ENCODE data around the gene ZFR.
"Not testable (repeated sequence)": the region's sequence is repeated elsewhere in the genome, so short reads cannot be mapped to it uniquely, and the experiment has no call there.

Gene ZFR

DNA sequence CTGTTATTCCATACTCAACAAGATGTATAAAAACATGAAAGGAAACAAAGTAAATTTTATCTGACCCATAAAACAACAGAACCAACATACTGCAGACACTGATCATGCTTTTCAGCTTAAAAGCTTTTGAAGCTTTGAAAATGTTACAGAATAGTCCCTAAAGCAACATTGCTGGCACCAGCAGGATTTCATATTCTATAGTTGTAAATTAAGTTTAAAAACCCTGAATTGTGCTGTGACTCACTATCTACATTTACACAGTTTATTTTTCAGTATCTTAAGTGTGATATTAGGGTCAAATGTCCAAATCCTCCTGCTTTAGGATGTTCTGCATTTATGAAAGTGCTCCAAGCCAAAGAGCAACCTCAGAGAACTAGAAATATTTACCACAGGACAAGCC, 59.9 kb downstream of the ZFR start:
- no peaks in the 10 kb centered on the region for H3K4me1 ChIP-seq
- peaks cover 69% of the 10 kb centered on the region for H3K36me3 ChIP-seq (replicated peaks)
- in situ Hi-C loops (cut with MboI; ENCODE audit: low sequenced_read_pairs): no loop called here
- H3K4me3 ChIP-seq: no peak overlapping the region
- H3K9me3 ChIP-seq: no peaks in the 10 kb centered on the region
- no peaks in the 10 kb centered on the region for H3K27me3 ChIP-seq (ENCODE audit: low read depth)
- no peak for DNase-seq (ENCODE audit: low spot score in 2 of 2)

DNA sequence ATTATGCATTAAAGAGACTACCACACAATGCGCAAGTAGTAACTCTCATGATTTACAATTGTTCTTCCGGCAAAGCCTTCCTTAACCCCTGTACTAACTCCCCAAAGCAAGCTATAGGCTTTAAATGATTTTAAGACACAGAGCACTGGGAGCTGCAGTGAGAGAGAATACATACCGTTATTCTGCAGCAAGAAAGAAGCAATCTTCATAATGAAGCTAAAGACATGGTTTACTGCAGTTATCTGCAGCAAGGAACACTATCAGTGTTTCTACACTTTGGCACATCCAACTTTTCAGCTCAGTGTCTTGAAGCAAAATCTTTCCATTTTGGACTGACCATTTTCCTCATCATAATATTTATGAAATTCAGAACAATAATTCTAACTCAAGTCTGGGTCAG, 61.0 kb downstream of the ZFR start:
- no peaks in the 10 kb centered on the region for H3K9me3 ChIP-seq
- peaks cover 68% of the 10 kb centered on the region for H3K36me3 ChIP-seq (replicated peaks)
- no peaks in the 10 kb centered on the region for H3K27me3 ChIP-seq (ENCODE audit: low read depth)
- no peak overlapping the region for H3K4me3 ChIP-seq
- DNase-seq (ENCODE audit: low spot score in 2 of 2): no peak
- in situ Hi-C loops (cut with MboI; ENCODE audit: low sequenced_read_pairs): no loop called here
- H3K4me1 ChIP-seq: no peaks in the 10 kb centered on the region

GRCh38 chr5:32383065-32383464, 61.5 kb downstream of the ZFR start:
- no peak for DNase-seq (ENCODE audit: low spot score in 2 of 2)
- no peaks in the 10 kb centered on the region for H3K4me1 ChIP-seq
- no peaks in the 10 kb centered on the region for H3K27me3 ChIP-seq (ENCODE audit: low read depth)
- in situ Hi-C loops (cut with MboI; ENCODE audit: low sequenced_read_pairs): no loop called here
- peaks cover 66% of the 10 kb centered on the region for H3K36me3 ChIP-seq (replicated peaks)
- H3K9me3 ChIP-seq: no peaks in the 10 kb centered on the region
- no peak overlapping the region for H3K4me3 ChIP-seq

DNA sequence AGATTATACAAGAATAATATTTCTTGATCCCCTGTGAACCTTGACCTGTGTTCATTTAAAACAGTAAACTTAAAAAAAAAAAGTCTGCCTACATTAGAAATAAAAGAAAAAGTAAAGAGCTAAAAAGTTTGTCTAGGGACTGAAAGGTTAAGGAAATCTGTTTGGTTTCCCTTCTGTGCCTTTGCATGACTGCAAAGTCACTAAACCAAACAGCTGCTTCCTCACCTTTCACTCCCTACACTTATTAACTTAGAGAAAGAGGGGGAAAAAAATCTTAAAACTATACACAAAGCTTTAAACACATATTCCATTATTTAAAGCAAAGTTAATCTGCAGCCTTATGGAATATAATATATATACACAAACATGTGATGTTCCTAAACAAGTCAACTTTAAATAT, 65.1 kb downstream of the ZFR start:
- Histone ChIP-seq H3K4me1 (no peaks in the 10 kb centered on the region), H3K27me3 (ENCODE audit: low read depth) (no peaks in the 10 kb centered on the region), H3K4me3 (no peak overlapping the region), H3K9me3 (no peaks in the 10 kb centered on the region), H3K36me3 (replicated peaks) (peaks cover 47% of the 10 kb centered on the region)
- DNase-seq (ENCODE audit: low spot score in 2 of 2): no peak
- in situ Hi-C loops (cut with MboI; ENCODE audit: low sequenced_read_pairs): no loop called here

- H3K4me1 ChIP-seq: no peaks in the 10 kb centered on the region
- peaks cover 42% of the 10 kb centered on the region for H3K36me3 ChIP-seq (replicated peaks)
- H3K4me3 ChIP-seq: no peak overlapping the region
- H3K9me3 ChIP-seq: no peaks in the 10 kb centered on the region
- in situ Hi-C loops (cut with MboI; ENCODE audit: low sequenced_read_pairs): no loop called here
- no peaks in the 10 kb centered on the region for H3K27me3 ChIP-seq (ENCODE audit: low read depth)
- DNase-seq (ENCODE audit: low spot score in 2 of 2): no peak
Measured at GRCh38 chr5:32378966-32379365, 65.6 kb downstream of the ZFR start.

GRCh38 chr5:32369542-32370155, 74.9 kb downstream of the ZFR start:
- Histone ChIP-seq H3K4me3 (no peak overlapping the region), H3K36me3 (replicated peaks) (peaks cover 22% of the 10 kb centered on the region), H3K9me3 (no peaks in the 10 kb centered on the region), H3K4me1 (0 out of 2 replicates have a peak, but pooled peaks cover 2% of the 10 kb centered on the region), H3K27me3 (ENCODE audit: low read depth) (no peaks in the 10 kb centered on the region)
- in situ Hi-C loops (cut with MboI; ENCODE audit: low sequenced_read_pairs): no loop called here
- no peak for DNase-seq (ENCODE audit: low spot score in 2 of 2)

DNA sequence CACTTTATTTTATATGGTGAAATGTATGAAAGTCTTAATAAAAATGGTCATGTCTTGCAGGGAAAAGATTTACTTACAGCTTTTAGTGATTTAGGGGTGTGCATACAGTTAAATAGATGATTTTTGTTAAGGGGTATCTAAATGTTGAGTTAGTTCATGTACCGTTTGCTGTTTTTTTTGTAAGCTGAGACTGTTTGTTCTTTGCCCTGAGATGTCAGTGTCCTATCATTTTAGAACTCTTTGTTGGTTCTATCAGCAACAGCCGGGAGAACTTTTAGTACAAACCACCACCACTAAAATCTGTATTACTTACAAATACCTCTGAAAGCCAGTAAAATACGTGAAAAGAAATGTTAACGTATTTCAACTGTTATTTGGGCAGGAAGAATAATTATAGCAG, 75.5 kb downstream of the ZFR start:
- H3K27me3 ChIP-seq (ENCODE audit: low read depth): no peaks in the 10 kb centered on the region
- no peak overlapping the region for H3K4me3 ChIP-seq
- DNase-seq (ENCODE audit: low spot score in 2 of 2): no peak
- H3K4me1 ChIP-seq: 0 out of 2 replicates have a peak, but pooled peaks cover 2% of the 10 kb centered on the region
- H3K36me3 ChIP-seq (replicated peaks): peaks cover 23% of the 10 kb centered on the region
- H3K9me3 ChIP-seq: no peaks in the 10 kb centered on the region
- in situ Hi-C loops (cut with MboI; ENCODE audit: low sequenced_read_pairs): no loop called here

DNA sequence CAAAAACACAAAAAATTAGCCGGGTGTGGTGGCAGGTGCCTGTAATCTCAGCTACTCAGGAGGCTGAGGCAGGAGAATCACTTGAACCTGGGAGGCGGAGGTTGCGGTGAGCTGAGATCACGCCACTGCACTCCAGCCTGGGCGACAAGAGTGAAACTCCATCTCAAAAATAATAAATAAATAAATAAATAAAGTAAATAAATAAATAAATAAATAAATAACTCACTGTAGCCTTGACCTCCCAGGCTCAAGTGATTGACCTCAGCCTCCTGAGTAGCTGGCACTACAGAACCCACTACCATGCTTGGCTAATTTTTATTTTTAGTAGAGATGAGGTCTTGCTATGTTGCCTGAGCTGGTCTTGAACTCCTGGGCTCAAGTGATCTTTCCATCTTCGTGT, 77.3 kb downstream of the ZFR start:
- H3K36me3 ChIP-seq (replicated peaks): peaks cover 37% of the 10 kb centered on the region
- H3K9me3 ChIP-seq; H3K4me3 ChIP-seq; in situ Hi-C loops (cut with MboI; ENCODE audit: low sequenced_read_pairs); DNase-seq (ENCODE audit: low spot score in 2 of 2); H3K27me3 ChIP-seq (ENCODE audit: low read depth); H3K4me1 ChIP-seq: not testable (repeated sequence)

GRCh38 chr5:32365623-32366022, 78.9 kb downstream of the ZFR start:
- in situ Hi-C loops (cut with MboI; ENCODE audit: low sequenced_read_pairs): no loop called here
- no peak for DNase-seq (ENCODE audit: low spot score in 2 of 2)
- H3K27me3 ChIP-seq (ENCODE audit: low read depth): no peaks in the 10 kb centered on the region
- H3K4me1 ChIP-seq: no peaks in the 10 kb centered on the region
- H3K9me3 ChIP-seq: no peaks in the 10 kb centered on the region
- no peak overlapping the region for H3K4me3 ChIP-seq
- peaks cover 31% of the 10 kb centered on the region for H3K36me3 ChIP-seq (replicated peaks)

DNA sequence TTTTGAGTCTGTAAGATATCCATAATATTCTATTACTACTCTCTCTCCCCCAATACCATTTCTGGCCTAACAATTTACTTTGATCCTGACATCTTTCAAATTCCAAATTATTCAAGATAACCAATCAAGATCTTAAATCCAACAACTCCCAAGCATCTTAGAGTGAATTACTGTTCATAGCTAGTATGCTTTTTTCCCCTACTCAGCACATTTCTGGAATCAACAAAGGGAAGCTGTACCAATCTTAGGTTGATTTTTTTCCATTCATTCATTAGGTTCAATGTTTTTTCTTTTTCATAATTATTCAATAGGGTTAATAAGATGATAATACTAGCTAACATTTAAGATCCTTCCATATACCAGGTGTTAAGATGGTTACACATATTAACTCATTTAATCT, 81.5 kb downstream of the ZFR start:
- no peak for DNase-seq (ENCODE audit: low spot score in 2 of 2)
- no peaks in the 10 kb centered on the region for H3K27me3 ChIP-seq (ENCODE audit: low read depth)
- H3K4me3 ChIP-seq: no peak overlapping the region
- H3K4me1 ChIP-seq: peaks cover 14% of the 10 kb centered on the region
- H3K36me3 ChIP-seq (replicated peaks): peaks cover 26% of the 10 kb centered on the region
- no peaks in the 10 kb centered on the region for H3K9me3 ChIP-seq
- in situ Hi-C loops (cut with MboI; ENCODE audit: low sequenced_read_pairs): no loop called here

- Histone ChIP-seq H3K4me3 (no peak overlapping the region), H3K4me1 (peaks cover 14% of the 10 kb centered on the region), H3K36me3 (replicated peaks) (peaks cover 30% of the 10 kb centered on the region), H3K9me3 (no peaks in the 10 kb centered on the region), H3K27me3 (ENCODE audit: low read depth) (no peaks in the 10 kb centered on the region)
- no peak for DNase-seq (ENCODE audit: low spot score in 2 of 2)
- in situ Hi-C loops (cut with MboI; ENCODE audit: low sequenced_read_pairs): no loop called here
Measured at GRCh38 chr5:32362527-32362926, 82.0 kb downstream of the ZFR start.

GRCh38 chr5:32360906-32361305, 83.6 kb downstream of the ZFR start:
- H3K4me3 ChIP-seq: no peak overlapping the region
- H3K36me3 ChIP-seq (replicated peaks): peaks cover 37% of the 10 kb centered on the region
- no peaks in the 10 kb centered on the region for H3K27me3 ChIP-seq (ENCODE audit: low read depth)
- in situ Hi-C loops (cut with MboI; ENCODE audit: low sequenced_read_pairs): no loop called here
- no peaks in the 10 kb centered on the region for H3K9me3 ChIP-seq
- peaks cover 14% of the 10 kb centered on the region for H3K4me1 ChIP-seq
- DNase-seq (ENCODE audit: low spot score in 2 of 2): no peak

GRCh38 chr5:32358611-32359010, 85.9 kb downstream of the ZFR start:
- in situ Hi-C loops (cut with MboI; ENCODE audit: low sequenced_read_pairs): no loop called here
- Histone ChIP-seq H3K4me1 (peaks cover 14% of the 10 kb centered on the region), H3K9me3 (no peaks in the 10 kb centered on the region), H3K27me3 (ENCODE audit: low read depth) (no peaks in the 10 kb centered on the region), H3K4me3 (no peak overlapping the region), H3K36me3 (replicated peaks) (peaks cover 35% of the 10 kb centered on the region)
- DNase-seq (ENCODE audit: low spot score in 2 of 2): no peak

DNA sequence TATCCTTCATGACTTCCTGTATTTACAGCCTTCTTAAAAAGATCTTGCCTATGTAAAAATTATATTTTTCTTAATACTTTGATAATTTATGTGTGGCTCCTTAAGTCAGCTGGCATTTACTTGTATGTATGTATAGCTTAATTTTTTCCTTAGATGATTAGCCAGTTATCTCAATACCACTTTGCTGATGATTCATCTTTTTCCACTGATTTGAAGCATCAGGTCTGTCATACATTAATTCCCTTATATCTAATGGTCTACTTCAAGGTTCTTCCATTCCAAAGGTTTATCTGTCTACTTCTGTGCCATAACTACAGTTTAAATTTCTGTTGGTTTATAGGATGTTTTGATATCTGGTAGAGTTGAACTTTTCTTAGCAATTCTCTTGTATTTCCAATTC, 86.9 kb downstream of the ZFR start:
- in situ Hi-C loops (cut with MboI; ENCODE audit: low sequenced_read_pairs): no loop called here
- Histone ChIP-seq H3K36me3 (replicated peaks) (peaks cover 27% of the 10 kb centered on the region), H3K9me3 (no peaks in the 10 kb centered on the region), H3K4me1 (peaks cover 14% of the 10 kb centered on the region), H3K27me3 (ENCODE audit: low read depth) (no peaks in the 10 kb centered on the region), H3K4me3 (no peak overlapping the region)
- DNase-seq (ENCODE audit: low spot score in 2 of 2): no peak

- no peaks in the 10 kb centered on the region for H3K27me3 ChIP-seq (ENCODE audit: low read depth)
- H3K4me1 ChIP-seq: peaks cover 14% of the 10 kb centered on the region
- H3K36me3 ChIP-seq (replicated peaks): peaks cover 19% of the 10 kb centered on the region
- H3K4me3 ChIP-seq: no peak overlapping the region
- no peaks in the 10 kb centered on the region for H3K9me3 ChIP-seq
- no peak for DNase-seq (ENCODE audit: low spot score in 2 of 2)
- in situ Hi-C loops (cut with MboI; ENCODE audit: low sequenced_read_pairs): no loop called here
Measured at GRCh38 chr5:32355686-32356085, 88.9 kb downstream of the ZFR start.
